Fibroblast of skin of right biceps (primary cell): ENCODE results near the gene ZNF8.
"Not testable (repeated sequence)": the region's sequence is repeated elsewhere in the genome, so short reads cannot be mapped to it uniquely, and the experiment has no call there.

ENCODE experiments used
- DNase-seq: peaks from one replicate; pipeline ENCODE4 v3.0.0-alpha.2; 2013

ZNF8 gene

DNA sequence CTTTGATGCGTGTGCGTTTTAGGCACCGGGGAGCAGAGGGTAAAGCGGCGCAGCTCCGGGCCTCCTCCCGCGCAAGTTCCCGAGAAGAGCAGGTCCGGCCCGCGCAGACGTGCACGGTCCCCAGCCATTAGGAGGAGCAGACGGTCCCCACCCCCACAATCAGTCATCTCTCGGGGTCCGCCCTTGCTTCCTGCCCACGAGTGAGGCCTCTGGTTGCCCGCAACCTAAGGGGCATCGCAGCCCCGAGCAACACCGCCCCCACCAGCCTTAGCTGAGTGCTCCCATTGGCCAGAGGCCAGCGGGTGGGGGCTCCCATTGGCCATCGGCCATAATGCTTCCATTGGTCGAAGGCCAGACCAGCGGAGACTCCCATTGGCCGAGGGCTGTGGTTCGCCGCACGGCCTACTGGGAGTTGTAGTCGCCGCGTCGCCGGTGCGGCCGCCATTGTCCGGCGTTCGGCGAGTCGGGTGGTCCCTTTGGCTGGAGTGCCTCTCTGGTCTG, at the start of gene ZNF8:
Gene ZNF8, plus strand, starts transcription at position 415 of the 501 bp plus-strand sequence. CDS start 127 bp downstream, outside the sequence.
- DNase-seq = peak; percentile 99

DNA sequence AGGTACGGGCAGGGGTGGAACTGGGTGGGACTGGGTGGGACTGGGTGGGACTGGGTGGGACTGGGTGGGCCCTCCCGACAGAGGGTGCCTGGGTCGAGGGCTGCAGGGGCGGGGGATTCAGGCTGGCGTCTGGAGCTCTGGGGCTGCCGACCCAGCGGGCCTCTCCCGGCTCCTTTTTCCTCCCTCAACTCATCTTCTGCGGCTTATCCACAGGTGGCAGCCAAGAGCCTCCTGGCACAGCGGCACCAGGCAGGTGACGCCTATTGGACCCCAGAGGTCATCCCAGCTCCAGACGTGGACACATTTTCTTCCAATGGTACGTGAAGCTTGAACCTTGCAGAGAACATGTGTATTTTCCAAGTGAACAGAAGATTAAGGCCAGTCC, 49.5 kb upstream of the ZNF8 start:
- DNase-seq = peak; percentile 33

DNA sequence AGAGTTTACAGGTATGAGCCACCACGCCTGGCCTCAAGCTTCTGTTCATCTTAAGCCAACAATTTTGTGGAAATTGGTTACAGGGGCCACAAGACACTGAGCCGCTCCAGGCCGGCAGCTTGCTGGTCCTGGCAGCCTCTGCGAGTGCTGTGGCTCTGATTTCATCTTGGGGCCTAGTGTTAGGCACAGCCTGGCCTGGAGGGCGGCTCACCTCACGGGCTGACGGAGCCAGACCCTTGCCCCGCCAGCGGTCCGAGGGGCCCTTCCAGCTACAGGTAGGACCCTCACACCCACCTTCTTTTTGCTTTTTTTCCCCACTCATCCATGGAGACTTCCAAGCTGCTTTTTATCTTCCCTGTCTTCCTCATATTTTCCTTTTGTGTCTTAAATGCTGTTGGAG, 41.4 kb upstream of the ZNF8 start:
- no peak for DNase-seq

DNA sequence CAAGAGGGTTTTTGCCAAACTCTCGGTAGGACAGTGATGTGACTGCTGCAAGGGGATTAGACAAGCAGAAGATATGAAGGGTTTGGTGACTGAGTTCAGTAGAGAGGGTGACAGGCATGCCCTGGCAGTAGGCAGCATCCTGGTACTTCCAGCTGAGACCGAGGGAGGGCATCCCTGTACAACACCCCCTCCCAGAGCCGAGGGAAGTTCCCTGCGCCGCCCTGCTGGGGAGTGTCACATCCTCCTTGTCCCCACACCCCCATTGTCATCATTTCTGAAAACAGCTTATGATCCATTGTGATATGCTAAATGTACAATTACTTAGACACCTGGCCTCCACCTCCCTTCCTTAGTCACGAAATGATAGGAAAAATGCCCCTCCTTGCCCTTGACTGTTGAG, 35.4 kb upstream of the ZNF8 start:
- DNase-seq = no peak

DNA sequence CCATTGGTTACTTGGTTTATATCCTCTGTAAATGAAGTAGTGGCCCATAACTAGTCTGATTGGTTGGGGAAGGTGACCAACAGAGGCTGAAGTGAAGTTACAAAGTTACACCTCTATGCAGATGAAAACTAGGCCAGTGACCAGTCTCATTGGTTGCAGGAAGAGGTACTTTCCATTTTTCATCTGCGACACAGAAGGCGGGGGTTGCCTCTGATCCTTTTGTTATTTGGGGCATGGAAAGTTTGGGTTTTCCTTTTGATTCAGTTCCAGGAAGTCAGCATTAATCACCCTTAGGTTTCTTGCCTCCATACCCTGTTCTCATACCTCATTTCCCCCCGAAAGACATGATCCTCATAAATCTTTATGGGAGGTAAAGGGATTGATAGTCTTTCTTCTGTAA, 29.9 kb upstream of the ZNF8 start:
- DNase-seq = no peak

DNA sequence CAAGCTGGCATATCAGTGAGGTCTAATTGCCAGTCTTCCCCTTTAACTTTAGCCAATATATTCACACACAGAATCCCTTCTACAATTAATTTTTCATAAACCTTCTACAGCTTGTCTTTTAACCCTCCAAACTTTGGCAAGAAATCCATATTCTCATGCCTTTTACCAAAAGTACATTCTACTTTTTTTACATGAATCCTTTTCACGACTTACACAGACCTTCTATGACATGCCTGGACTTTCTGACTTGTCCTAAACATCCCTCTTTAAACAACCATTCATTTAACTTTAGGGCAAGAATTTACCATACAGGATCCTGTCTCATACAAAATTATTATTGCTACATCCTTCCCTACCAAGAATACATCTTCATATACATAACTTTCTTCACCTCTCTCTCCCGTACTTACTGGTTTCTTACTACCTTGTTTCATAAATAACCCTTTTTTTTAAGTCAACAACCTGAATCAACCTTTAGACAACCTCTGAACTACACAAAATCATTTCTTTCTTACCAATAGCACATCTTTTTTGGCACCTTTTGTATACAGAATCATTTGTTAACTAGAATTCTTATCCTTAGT, 26.6 kb upstream of the ZNF8 start:
- peak; percentile 27 for DNase-seq

DNA sequence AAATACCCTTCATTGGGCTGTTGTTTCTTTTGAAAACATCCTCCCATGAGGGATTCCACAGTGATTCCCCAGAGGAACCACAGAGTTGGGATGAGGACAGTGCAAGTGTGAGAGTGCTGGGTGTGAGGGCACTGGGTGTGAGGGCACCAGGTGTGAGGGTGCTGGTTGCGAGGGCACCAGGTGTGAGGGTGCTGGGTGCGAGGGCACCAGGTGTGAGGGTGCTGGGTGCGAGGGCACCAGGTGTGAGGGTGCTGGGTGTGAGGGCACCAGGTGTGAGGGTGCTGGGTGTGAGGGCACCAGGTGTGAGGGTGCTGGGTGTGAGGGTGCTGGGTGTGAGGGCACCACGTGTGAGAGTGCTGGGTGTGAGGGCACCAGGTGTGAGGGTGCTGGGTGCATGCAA, 20.5 kb upstream of the ZNF8 start:
- not testable (repeated sequence) for DNase-seq

DNA sequence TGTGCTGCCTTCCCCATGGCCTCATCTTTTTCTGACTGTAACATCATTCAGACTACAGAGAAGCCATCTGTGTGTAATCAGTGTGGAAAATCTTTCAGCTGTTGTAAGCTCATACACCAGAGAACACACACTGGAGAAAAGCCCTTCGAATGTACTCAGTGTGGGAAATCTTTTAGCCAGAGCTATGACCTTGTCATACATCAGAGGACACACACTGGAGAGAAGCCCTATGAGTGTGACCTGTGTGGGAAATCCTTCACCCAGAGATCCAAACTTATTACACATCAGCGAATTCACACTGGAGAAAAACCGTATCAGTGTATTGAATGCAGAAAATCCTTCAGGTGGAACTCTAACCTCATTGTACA, 17.2 kb upstream of the ZNF8 start:
- no peak for DNase-seq

DNA sequence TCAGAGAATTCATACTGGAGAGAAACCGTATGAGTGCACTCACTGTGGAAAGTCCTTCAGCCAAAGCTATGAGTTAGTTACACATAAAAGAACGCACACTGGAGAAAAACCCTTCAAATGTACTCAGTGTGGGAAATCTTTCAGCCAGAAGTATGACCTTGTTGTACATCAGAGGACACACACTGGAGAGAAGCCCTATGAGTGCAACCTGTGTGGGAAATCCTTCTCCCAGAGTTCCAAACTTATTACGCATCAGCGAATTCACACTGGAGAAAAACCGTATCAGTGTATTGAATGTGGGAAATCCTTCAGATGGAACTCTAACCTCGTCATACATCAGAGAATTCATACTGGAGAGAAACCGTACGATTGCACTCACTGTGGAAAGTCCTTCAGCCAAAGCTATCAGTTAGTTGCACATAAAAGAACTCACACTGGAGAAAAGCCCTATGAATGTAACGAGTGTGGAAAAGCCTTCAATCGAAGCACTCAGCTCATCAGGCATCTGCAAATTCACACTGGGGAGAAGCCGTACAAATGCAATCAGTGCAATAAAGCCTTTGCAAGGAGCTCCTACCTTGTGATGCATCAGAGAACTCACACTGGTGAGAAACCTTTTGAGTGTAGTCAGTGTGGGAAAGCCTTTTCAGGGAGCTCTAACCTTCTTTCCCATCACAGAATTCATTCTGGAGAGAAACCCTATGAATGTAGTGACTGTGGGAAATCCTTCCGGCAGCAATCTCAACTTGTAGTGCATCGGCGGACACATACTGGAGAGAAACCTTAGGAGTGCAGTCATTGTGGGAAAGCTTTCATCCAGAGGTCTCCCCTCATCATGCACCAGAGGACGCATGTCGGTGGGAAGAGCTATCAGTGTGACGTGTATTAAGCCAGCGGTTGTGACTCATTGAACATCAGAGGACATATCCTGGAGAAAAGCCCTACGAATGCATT, 16.5 kb upstream of the ZNF8 start:
- DNase-seq = peak; percentile 16

DNA sequence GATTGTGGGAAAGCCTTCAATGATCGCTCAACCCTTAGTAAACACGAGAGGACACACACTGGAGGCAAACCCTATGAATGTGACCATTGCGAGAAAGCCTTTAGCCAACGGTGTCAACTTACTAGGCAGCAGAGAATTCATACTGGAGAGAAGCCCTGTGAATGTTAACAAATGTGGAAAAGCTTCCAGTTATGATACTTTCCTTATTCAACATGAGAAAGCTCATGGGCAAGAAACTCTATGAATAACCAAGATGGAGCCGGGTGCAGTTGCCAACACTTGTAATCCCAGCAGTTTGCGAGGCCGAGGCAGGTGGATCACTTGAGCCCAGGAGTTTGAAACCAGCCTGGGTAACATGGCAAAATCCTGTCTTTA, 15.8 kb upstream of the ZNF8 start:
- DNase-seq = no peak

DNA sequence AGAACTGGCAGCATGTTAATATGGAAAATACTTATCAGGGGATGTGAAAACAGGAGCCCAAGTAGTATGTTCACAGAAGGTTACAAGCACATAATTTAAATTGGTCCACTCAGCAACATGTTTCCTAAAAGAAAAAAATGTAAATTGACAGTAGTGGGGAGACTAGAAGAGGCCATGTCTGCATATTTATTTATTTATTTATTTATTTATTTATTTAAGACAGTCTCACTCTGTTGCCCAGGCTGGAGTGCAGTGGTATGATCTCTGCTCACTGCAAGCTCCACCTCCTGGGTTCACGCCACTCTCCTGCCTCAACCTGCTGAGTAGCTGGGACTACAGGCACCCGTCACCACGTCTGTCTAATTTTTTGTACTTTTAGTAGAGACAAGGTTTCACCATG, 13.7 kb upstream of the ZNF8 start:
- no peak for DNase-seq

DNA sequence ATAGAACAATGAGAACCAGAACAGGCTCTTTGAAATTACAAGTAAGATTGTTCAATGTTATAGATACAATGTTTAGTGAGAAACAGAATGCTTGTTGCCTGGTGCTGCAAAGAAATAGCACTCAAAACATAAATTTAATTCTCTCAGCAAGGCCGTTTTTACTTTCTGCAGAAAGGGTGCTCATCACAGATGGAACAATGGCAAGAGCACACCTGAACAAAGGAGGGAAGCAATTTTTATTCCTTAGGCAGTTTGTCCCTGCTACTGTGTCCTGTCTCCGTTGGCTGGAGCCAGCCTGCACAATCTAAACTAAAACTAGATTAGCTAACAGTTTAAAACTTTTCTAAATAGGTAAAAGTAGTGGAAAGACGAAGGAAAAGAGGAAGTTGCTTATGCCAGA, 10.4 kb upstream of the ZNF8 start:
- DNase-seq = no peak

DNA sequence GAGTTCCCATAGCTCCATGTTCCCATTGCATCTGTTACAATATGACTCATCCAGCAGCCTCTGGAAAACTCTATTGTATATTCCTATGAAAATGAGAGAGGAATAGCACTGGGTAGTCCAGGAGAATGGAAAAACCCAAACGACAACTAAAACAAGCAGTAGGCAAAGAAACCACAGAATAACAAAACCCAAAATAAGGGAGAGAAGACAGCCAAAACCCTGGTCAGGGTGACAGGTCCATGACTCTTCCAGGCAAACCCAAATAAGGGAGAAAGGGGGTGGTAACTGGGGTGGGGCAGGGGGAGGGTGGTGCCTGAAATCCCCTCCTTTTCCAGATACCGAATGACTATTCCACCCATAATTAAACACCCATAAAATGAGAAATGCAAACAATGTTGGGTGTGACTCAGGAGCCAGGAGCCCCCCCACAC, 4.0 kb upstream of the ZNF8 start:
- DNase-seq = no peak

DNA sequence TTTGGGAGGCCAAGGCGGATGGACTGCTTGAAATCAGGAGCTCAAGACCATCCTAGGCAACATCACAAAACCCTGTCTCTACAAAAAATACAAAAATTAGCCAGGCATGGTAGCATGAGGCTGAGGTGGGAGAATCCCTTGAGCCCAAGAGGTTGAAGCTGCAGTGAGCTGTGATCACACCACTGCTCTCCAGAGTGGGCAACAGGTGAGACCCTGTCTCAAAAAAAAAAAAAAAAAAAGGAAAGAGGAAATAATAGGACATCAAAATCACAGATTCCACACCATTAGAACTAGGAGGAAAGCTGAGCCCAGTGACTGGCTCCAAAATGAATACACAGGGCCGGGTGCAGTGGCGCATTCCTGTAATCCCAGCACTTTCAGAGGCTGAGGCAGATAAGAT, 3.2 kb upstream of the ZNF8 start:
- no peak for DNase-seq

DNA sequence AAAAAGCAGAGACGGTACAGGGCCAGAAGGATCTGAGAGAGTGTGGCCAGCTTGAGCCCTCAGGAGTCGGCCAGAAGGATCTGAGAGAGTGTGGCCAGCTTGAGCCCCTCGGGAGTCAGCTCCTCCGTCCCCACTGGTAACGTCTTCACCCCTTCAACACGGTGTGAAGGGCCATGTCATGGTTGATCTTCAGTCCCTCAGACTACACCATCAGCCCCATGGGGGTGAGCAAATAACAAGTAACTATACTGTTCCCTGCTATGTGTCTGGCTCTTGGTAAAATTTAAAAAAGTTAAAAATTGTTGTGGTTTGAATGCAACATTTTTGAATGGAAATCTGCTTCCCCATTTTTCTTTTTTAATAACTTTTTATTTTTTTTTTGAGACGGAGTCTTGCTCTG, 1.6 kb upstream of the ZNF8 start:
- DNase-seq = no peak

DNA sequence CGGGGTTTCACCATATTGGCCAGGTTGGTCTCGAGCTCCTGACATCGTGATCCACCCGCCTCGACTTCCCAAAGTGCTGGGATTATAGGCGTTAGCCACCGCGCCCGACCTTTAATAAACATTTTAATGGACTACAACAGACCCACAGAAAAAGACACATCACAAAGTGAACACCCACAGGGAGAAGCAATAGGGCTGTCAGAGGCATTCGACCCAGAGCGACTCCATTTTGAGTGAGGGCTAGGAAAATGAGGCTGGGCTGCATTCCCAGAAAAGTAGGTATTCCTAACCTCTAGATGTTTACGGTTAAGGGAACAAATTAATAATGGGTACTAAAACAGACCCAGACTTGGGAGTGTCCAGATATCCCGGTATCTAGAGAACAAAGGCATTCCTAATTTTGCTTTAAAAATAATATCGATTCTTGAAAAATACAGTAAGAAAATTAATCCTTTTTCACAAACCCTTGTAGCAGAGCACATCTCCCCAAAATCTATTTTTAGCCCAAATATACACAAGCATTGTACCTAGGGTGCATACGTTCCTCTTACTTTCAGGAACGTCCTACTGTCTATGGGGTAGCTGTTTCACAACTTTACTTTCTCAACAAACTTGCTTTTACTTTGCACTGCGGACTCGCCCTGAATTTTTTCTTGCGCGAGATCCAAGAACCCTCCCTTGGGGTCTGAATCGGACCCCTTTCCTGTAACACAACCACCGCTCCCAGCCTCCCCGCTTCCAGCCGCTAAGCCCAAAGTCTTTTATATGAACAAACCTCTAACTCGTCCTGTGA, 811 bp upstream of the ZNF8 start:
- DNase-seq = no peak

DNA sequence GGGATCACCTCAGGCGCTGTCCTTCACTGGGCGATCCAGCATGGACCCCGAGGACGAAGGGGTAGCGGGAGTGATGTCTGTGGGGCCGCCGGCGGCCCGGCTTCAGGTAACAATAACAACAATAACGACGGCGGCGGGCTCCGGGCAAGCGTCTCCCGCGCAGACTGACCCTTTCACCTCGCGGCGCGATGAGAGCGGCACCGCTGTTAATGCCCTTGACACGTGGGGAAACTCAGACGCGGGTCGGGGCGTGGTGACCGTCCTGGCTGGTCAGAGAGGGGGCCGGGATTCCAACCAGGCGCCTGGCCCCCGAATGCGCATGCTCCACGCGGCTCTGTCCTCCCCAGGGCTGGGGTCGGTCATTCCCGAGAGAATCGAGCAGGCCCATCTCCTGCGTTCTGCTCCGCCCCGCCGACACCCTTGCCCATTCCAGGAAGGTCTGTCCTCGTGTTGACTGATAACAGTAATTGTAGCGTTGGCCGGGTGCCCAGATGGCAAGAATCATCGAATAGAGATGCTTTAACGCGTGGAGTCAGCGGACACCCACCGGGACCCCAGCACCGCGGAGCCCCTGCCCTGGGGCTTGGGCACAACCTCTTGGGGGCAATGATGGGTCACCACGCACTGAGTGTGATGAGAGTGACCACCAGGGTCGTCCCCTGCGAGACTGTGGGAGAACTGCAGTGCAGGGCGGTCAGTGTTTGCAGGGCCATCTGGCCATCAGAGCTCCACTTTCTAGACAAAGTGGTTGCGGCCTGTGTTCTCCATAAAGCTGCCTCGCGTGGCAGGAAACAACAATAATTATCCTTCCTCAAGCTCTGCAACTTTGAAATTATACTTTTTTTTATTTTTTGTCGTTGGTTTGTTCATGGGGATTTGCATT, 528 bp downstream of the ZNF8 start:
- DNase-seq = peak; percentile 78

DNA sequence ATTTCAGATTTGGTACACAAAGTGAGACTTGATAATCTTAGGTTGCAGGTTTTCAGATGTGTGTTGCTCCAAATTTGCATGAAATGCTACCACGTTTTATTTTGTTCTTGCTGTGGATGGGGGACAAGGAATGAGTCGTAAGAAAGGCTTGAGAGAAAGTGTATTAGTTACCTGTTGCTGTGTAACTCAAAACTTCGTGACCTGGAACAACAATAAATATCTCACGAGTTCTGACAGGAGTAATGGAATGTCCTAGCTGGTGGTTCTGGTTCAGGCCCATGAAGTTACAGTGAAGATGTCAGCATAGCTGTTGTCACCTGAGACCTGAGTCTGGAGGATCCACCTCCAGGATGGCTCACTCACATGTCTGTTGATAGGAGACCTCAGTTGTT, 1.2 kb downstream of the ZNF8 start:
- DNase-seq = no peak

DNA sequence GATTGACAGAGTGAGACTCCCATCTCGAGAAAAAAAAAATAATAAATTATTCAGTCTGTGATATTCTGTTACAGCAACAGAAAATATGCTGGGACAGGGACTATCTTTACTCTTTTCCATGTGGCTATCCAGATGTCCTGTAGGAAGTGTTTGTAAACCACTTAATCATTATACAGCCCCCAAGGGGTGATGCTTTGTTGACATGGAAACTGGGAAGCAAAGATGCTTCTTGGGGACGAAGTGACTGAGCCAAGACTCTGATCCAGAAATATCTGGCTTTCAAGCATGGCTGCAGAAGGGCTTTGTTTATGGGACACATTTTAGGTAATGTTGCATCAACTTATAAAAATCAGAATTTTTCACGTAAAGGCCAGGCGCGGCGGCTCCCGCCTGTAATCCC, 5.4 kb downstream of the ZNF8 start:
- no peak for DNase-seq

DNA sequence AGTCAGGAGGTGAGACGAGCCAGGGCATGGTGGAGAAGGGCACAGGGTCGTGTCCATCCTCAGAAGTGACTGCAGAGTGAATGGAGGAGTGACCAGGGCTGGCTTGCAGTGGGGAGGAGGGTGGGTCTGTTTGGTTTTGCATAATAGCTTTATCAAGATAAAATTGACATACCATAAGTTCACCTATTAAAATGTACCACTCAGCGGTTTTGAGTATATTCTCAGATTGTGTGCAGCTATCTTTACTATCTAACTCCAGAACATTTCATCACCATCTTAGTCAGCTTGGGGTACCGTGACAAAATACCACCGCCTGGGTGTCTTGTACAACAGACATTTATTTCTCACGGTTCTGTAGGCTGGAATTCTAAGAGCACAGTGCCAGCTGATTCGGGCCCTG, 13.2 kb downstream of the ZNF8 start:
- DNase-seq = no peak

DNA sequence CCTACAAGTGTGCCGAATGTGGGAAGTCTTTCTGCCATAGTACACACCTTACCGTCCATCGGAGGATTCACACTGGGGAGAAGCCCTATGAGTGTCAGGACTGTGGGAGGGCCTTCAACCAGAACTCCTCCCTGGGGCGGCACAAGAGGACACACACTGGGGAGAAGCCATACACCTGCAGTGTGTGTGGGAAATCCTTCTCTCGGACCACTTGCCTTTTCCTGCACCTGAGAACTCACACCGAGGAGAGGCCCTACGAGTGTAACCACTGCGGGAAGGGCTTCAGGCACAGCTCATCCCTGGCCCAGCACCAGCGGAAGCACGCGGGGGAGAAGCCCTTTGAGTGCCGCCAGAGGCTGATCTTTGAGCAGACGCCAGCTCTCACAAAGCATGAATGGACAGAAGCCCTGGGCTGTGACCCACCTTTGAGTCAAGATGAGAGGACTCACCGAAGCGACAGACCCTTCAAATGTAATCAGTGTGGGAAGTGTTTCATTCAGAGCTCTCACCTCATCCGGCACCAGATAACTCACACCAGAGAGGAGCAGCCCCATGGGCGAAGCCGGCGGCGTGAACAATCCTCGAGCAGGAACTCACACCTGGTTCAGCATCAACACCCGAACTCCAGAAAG, 16.1 kb downstream of the ZNF8 start:
- DNase-seq = no peak

DNA sequence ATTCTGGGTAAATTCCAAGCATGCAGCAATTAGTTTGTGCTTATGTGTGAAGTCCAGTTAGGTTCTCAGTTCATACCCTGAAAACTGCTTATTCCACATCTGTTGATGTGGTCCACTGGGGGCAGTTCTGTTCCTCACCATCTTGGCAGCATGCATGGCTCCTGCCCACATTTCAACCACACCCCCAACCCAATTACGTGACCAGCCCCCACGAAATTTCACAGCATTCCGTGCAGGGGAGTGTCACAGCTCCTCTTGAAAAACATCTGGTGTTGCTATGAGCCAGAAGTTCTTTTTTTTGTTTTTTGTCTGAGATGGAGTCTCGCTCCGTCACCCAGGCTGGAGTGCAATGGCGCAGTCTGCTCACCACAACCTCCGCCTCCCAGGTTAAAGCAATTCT, 17.3 kb downstream of the ZNF8 start:
- DNase-seq = no peak
